ENCODE data around the gene AKR1D1.
"Not testable (repeated sequence)": the region's sequence is repeated elsewhere in the genome, so short reads cannot be mapped to it uniquely, and the experiment has no call there.

AKR1D1 gene

GRCh38 chr7:138086563-138087270 lies 10.5 kb downstream of the AKR1D1 start:
- no peak overlapping the region for H3K9ac ChIP-seq (ENCODE audit: low read length)
- no peak for TF ChIP-seq CTCF (IDR thresholded peaks at IDR 0.05; ENCODE audit: low read length)
- TF ChIP-seq EZH2 (IDR thresholded peaks at IDR 0.05; ENCODE audit: borderline replicate concordance, low read length): no peak

GRCh38 chr7:138089080-138089901 lies 13.0 kb downstream of the AKR1D1 start:
- no peaks in the 10 kb centered on the region for H4K20me1 ChIP-seq (ENCODE audit: insufficient read depth, low read length)
- H3K27ac ChIP-seq (ENCODE audit: low read depth, low read length, poor library complexity, severe bottlenecking): no peak overlapping the region
- H3K4me3 ChIP-seq (ENCODE audit: low read depth, low read length, poor library complexity, severe bottlenecking): no peak overlapping the region
- no peak overlapping the region for H3K9ac ChIP-seq (ENCODE audit: low read length)
- TF ChIP-seq CTCF (IDR thresholded peaks at IDR 0.05; ENCODE audit: low read length) (no peak), EZH2 (IDR thresholded peaks at IDR 0.05; ENCODE audit: borderline replicate concordance, low read length) (no peak)
- H3K4me1 ChIP-seq (ENCODE audit: insufficient read depth, low read length, severe bottlenecking): no peaks in the 10 kb centered on the region
- no peak overlapping the region for H3K4me2 ChIP-seq (ENCODE audit: low read length)
- no peaks in the 10 kb centered on the region for H3K79me2 ChIP-seq (ENCODE audit: insufficient read depth, low read length)
- H3F3A ChIP-seq (ENCODE audit: insufficient read depth, low read length): no peaks in the 10 kb centered on the region
- no peak overlapping the region for H2AFZ ChIP-seq (ENCODE audit: low read length)
- H3K36me3 ChIP-seq (ENCODE audit: insufficient read depth, low read length): no peaks in the 10 kb centered on the region
- H3K9me3 ChIP-seq (ENCODE audit: low read length): no peaks in the 10 kb centered on the region
- H3K27me3 ChIP-seq (ENCODE audit: insufficient read depth, low read length): no peaks in the 10 kb centered on the region
- no peaks in the 10 kb centered on the region for H3K9me2 ChIP-seq (ENCODE audit: low read depth, low read length)

More at GRCh38 chr7:138086563-138087270, 10.5 kb downstream of the AKR1D1 start:
- Histone ChIP-seq H4K20me1 (ENCODE audit: insufficient read depth, low read length) (no peaks in the 10 kb centered on the region), H3K4me3 (ENCODE audit: low read depth, low read length, poor library complexity, severe bottlenecking) (no peak overlapping the region), H3K27ac (ENCODE audit: low read depth, low read length, poor library complexity, severe bottlenecking) (no peak overlapping the region), H3K79me2 (ENCODE audit: insufficient read depth, low read length) (no peaks in the 10 kb centered on the region), H3K9me3 (ENCODE audit: low read length) (no peaks in the 10 kb centered on the region), H2AFZ (ENCODE audit: low read length) (no peak overlapping the region), H3K27me3 (ENCODE audit: insufficient read depth, low read length) (no peaks in the 10 kb centered on the region), H3K36me3 (ENCODE audit: insufficient read depth, low read length) (no peaks in the 10 kb centered on the region), H3K4me2 (ENCODE audit: low read length) (no peak overlapping the region), H3K9me2 (ENCODE audit: low read depth, low read length) (no peaks in the 10 kb centered on the region), H3K4me1 (ENCODE audit: insufficient read depth, low read length, severe bottlenecking) (no peaks in the 10 kb centered on the region), H3F3A (ENCODE audit: insufficient read depth, low read length) (no peaks in the 10 kb centered on the region)

GRCh38 chr7:138091032-138091431 lies 14.8 kb downstream of the AKR1D1 start:
- no peaks in the 10 kb centered on the region for H3K79me2 ChIP-seq (ENCODE audit: insufficient read depth, low read length)
- H3K9ac ChIP-seq (ENCODE audit: low read length): no peak overlapping the region
- TF ChIP-seq CTCF (IDR thresholded peaks at IDR 0.05; ENCODE audit: low read length) (no peak), EZH2 (IDR thresholded peaks at IDR 0.05; ENCODE audit: borderline replicate concordance, low read length) (no peak)
- no peaks in the 10 kb centered on the region for H3K9me2 ChIP-seq (ENCODE audit: low read depth, low read length)
- H3K4me3 ChIP-seq (ENCODE audit: low read depth, low read length, poor library complexity, severe bottlenecking): no peak overlapping the region
- no peaks in the 10 kb centered on the region for H3K4me1 ChIP-seq (ENCODE audit: insufficient read depth, low read length, severe bottlenecking)
- H3F3A ChIP-seq (ENCODE audit: insufficient read depth, low read length): no peaks in the 10 kb centered on the region
- H2AFZ ChIP-seq (ENCODE audit: low read length): no peak overlapping the region
- H3K36me3 ChIP-seq (ENCODE audit: insufficient read depth, low read length): no peaks in the 10 kb centered on the region
- no peaks in the 10 kb centered on the region for H4K20me1 ChIP-seq (ENCODE audit: insufficient read depth, low read length)
- no peak overlapping the region for H3K4me2 ChIP-seq (ENCODE audit: low read length)
- H3K27ac ChIP-seq (ENCODE audit: low read depth, low read length, poor library complexity, severe bottlenecking): no peak overlapping the region
- H3K9me3 ChIP-seq (ENCODE audit: low read length): no peaks in the 10 kb centered on the region
- H3K27me3 ChIP-seq (ENCODE audit: insufficient read depth, low read length): no peaks in the 10 kb centered on the region

- H3K36me3 ChIP-seq (ENCODE audit: insufficient read depth, low read length); H3K27me3 ChIP-seq (ENCODE audit: insufficient read depth, low read length); H4K20me1 ChIP-seq (ENCODE audit: insufficient read depth, low read length); H3K27ac ChIP-seq (ENCODE audit: low read depth, low read length, poor library complexity, severe bottlenecking); H3K9me3 ChIP-seq (ENCODE audit: low read length); H3K4me2 ChIP-seq (ENCODE audit: low read length); H3K9ac ChIP-seq (ENCODE audit: low read length); H3F3A ChIP-seq (ENCODE audit: insufficient read depth, low read length); H3K4me1 ChIP-seq (ENCODE audit: insufficient read depth, low read length, severe bottlenecking); H2AFZ ChIP-seq (ENCODE audit: low read length); H3K4me3 ChIP-seq (ENCODE audit: low read depth, low read length, poor library complexity, severe bottlenecking); H3K9me2 ChIP-seq (ENCODE audit: low read depth, low read length); H3K79me2 ChIP-seq (ENCODE audit: insufficient read depth, low read length): not testable (repeated sequence)
Observed at GRCh38 chr7:138091840-138092239, 15.6 kb downstream of the AKR1D1 start.

All from OCI-LY1 (cell line).